BLaER1 treated with 17β-estradiol and CSF1 and Interleukin-3, amounts not matched to agents 10 nM and 100 nM (cell line): ENCODE results near the gene UBE2I.
"Not testable (repeated sequence)": the region's sequence is repeated elsewhere in the genome, so short reads cannot be mapped to it uniquely, and the experiment has no call there.

ENCODE experiments used
- H3K27ac ChIP-seq, 11 experiments: shearing (Covaris generic); formaldehyde crosslinking; 2 replicates each; pipeline ENCODE4 v1.8.1; 2022
- H3K27me3 ChIP-seq, 11 experiments: shearing (Covaris generic); formaldehyde crosslinking; 2 replicates each; pipeline ENCODE4 v1.8.1; 2022
- H3K36me3 ChIP-seq, 11 experiments: shearing (Covaris generic); formaldehyde crosslinking; 2 replicates each; pipeline ENCODE4 v1.8.1; 2022
- H3K4me1 ChIP-seq, 10 experiments: shearing (Covaris generic); formaldehyde crosslinking; 2 replicates each; pipeline ENCODE4 v1.8.1; 2022
- H3K4me2 ChIP-seq, 11 experiments: shearing (Covaris generic); formaldehyde crosslinking; 2 replicates each; pipeline ENCODE4 v1.8.1; 2022
- H3K4me3 ChIP-seq, 10 experiments: shearing (Covaris generic); formaldehyde crosslinking; 2 replicates each; pipeline ENCODE4 v1.8.1; 2022
- H3K9ac ChIP-seq, 11 experiments: shearing (Covaris generic); formaldehyde crosslinking; 2 replicates each; pipeline ENCODE4 v1.8.1; 2022
- H3K9me3 ChIP-seq, 11 experiments: shearing (Covaris generic); formaldehyde crosslinking; replicated peaks in 1 of 11; 2 replicates each; pipeline ENCODE4 v1.8.1; 2022
- H4K20me1 ChIP-seq, 11 experiments: shearing (Covaris generic); formaldehyde crosslinking; 2 replicates each; pipeline ENCODE4 v1.8.1; 2022
- Cebpa-rat ChIP-seq, 11 experiments: shearing (Covaris generic); IDR thresholded peaks; 2 replicates each; pipeline ENCODE4 v1.8.1; 2022

UBE2I gene

DNA sequence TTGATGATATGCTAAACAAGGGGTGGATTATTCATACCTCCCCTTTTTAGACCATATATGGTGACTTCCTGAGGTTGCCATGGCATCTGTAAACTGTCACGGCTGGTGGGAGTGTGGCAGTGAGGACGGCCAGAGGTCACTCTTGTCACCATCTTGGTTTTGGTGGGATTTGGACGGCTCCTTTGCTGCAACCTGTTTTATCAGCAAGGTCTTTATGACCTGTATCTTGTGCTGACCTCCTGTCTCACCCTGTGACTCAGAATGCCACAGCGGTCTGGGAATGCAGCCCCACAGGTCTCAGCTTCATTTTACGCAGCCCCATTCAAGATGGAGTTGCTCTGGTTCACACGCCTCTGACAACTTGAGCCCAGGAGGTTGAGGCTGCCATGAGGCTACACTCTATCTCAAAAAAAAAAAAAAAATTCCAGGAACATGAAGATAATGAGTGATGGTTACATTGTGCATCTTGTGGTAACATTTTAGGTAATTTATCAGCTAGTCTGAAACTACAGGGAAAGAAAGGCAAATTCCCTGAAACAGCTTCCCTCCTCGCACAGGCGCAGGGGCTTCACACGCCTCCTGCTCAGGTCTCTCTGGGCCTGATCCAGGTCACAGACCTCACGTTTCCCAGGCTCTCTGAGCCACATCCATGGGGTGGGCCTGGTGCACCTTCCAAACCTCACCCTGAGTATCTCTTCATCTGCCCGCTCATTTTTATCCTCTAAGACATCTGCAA lies 15.3 kb upstream of the UBE2I start:
- Histone ChIP-seq H3K4me3 (no peak overlapping the region), H3K9ac (peak overlapping the region in 5 of 11 experiments; percentile 6 to 53 (median 33); a peak in 5 of 22 replicates), H4K20me1 (no peaks in the 10 kb centered on the region), H3K27ac (peak overlapping the region in 9 of 11 experiments; percentile 44 to 76 (median 67); a peak in 14 of 22 replicates), H3K9me3 (no peaks in the 10 kb centered on the region), H3K4me2 (peak overlapping the region; percentile 40 to 78 (median 68); a peak in 21 of 22 replicates), H3K4me1 (peaks cover 53 to 88% (median 78%) of the 10 kb centered on the region in 10 experiments), H3K36me3 (no peaks in the 10 kb centered on the region), H3K27me3 (peaks cover 0 to 12% (median under 1%) of the 10 kb centered on the region in 11 experiments; a peak in 6 of 22 replicates)
- TF ChIP-seq Cebpa-rat (IDR thresholded peaks at IDR 0.05), result no peak

DNA sequence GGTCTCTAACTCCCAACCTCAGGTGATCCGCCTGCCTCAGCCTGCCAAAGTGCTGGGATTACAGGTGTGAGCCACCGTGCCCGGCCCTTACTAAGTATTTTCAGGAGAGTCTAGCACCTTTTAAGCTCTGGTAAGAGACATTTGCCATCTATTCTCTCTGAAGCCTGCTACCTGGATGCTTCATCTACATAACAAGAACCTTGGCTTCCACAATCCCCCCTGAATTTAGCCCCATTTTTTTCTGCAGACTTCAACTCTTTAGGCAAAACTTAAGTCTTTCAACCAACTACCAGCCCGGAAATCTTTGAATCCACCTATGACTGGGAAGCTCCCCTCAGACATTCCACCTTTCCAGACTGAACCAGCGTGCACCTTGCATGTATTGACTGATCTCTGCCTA lies 14.0 kb upstream of the UBE2I start:
- TF ChIP-seq Cebpa-rat (IDR thresholded peaks at IDR 0.05), result no peak
- Histone ChIP-seq H3K4me3 (no peak overlapping the region), H3K4me1 (peaks cover 42 to 77% (median 67%) of the 10 kb centered on the region in 10 experiments), H3K9me3 (no peaks in the 10 kb centered on the region), H3K27ac (no peak overlapping the region), H3K27me3 (peaks cover 0 to 1% (median 0%) of the 10 kb centered on the region in 11 experiments; a peak in 2 of 22 replicates), H3K9ac (no peak overlapping the region), H3K4me2 (peak overlapping the region in 6 of 11 experiments; percentile 10 to 78 (median 64); a peak in 4 of 22 replicates), H3K36me3 (no peaks in the 10 kb centered on the region), H4K20me1 (no peaks in the 10 kb centered on the region)

DNA sequence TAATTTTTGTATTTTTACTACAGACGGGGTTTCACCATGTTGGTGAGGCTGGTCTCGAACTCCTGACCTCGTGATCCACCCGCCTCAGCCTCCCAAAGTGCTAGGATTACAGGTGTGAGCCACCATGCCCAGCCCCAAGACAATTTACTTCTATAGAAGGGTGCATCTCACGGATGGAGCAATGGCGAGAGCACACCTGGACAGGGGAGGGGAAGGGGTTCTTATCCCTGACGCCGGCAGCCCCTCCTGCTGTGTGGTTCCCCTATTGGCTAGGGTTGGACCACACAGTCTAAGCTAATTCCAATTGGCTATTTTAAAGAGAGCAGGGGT lies 12.8 kb upstream of the UBE2I start:
- not testable (repeated sequence) for H3K4me3 ChIP-seq, H3K9me3 ChIP-seq, H3K9ac ChIP-seq, H3K36me3 ChIP-seq, H3K27me3 ChIP-seq, H4K20me1 ChIP-seq
- Histone ChIP-seq H3K4me1 (peaks cover 32 to 77% (median 67%) of the 10 kb centered on the region in 10 experiments), H3K27ac (peak overlapping the region in 7 of 11 experiments; percentile 17 to 59 (median 27); a peak in 9 of 22 replicates), H3K4me2 (peak overlapping the region; percentile 6 to 82 (median 45); a peak in 21 of 22 replicates)

DNA sequence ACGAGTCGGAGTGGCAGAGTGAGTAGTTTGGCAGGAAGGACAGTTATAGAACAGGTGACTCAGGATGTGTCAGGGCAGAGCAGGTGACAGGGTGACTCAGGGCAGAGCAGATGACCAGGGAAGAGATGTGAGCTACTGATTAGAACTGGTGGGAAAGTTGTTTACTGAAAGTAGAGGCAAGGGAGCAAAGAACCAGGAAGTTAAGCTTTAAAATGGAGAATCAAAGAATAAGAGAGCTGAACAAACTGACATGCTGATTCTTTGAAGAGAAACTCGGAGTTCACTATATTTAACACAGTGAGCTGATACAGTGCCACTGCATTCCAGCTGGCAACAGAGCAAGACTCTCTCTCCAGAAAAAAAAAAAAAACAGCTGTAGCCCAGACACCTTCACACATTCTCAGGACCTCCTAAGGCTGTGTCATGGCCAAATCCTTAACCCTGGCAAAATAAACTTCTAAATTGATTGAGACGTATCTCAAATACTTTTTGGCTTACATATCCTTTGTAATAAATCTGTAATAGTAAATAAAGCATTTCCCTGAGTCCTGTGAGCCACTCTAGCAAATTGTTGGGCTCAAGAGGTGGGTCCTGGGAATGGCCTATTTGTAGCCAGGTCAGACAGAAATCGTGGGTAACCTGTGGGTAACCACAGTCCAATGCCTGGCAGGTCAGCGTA lies 12.3 kb upstream of the UBE2I start:
- Histone ChIP-seq H3K9ac (no peak overlapping the region), H3K9me3 (no peaks in the 10 kb centered on the region), H4K20me1 (no peaks in the 10 kb centered on the region), H3K4me3 (no peak overlapping the region), H3K36me3 (no peaks in the 10 kb centered on the region), H3K27me3 (no peaks in the 10 kb centered on the region), H3K4me1 (peaks cover 32 to 76% (median 66%) of the 10 kb centered on the region in 10 experiments), H3K4me2 (peak overlapping the region; percentile 6 to 82 (median 45); a peak in 21 of 22 replicates), H3K27ac (peak overlapping the region in 8 of 11 experiments; percentile 17 to 59 (median 28); a peak in 10 of 22 replicates)
- no peak for TF ChIP-seq Cebpa-rat (IDR thresholded peaks at IDR 0.05)

DNA sequence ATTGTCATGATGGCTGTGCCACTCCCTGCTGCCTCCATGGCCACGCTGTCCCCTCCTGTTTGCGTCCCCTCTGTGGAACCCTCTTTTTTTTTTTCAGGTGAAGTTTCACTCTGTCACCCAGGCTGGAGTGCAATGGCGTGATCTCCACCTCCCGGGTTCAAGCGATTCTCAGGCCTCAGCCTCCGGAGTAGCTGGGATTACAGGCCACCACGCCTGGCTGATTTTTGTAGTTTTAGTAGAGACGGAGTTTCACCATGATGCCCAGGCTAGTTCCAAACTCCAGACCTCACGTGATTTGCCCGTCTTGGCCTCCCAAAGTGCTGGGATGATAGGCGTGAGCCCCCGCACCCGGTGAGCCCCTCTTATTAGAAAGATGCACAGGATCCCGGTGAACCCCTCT lies 11.0 kb upstream of the UBE2I start:
- Histone ChIP-seq H3K36me3 (no peaks in the 10 kb centered on the region), H3K27me3 (no peaks in the 10 kb centered on the region), H3K4me2 (0 out of 22 replicates have a peak overlapping the region, but pooled peaks of 1 of the 11 experiments have one; percentile 59), H3K9me3 (no peaks in the 10 kb centered on the region), H4K20me1 (no peaks in the 10 kb centered on the region), H3K4me1 (peaks cover 27 to 80% (median 69%) of the 10 kb centered on the region in 10 experiments), H3K9ac (no peak overlapping the region), H3K27ac (no peak overlapping the region), H3K4me3 (no peak overlapping the region)
- no peak for TF ChIP-seq Cebpa-rat (IDR thresholded peaks at IDR 0.05)

DNA sequence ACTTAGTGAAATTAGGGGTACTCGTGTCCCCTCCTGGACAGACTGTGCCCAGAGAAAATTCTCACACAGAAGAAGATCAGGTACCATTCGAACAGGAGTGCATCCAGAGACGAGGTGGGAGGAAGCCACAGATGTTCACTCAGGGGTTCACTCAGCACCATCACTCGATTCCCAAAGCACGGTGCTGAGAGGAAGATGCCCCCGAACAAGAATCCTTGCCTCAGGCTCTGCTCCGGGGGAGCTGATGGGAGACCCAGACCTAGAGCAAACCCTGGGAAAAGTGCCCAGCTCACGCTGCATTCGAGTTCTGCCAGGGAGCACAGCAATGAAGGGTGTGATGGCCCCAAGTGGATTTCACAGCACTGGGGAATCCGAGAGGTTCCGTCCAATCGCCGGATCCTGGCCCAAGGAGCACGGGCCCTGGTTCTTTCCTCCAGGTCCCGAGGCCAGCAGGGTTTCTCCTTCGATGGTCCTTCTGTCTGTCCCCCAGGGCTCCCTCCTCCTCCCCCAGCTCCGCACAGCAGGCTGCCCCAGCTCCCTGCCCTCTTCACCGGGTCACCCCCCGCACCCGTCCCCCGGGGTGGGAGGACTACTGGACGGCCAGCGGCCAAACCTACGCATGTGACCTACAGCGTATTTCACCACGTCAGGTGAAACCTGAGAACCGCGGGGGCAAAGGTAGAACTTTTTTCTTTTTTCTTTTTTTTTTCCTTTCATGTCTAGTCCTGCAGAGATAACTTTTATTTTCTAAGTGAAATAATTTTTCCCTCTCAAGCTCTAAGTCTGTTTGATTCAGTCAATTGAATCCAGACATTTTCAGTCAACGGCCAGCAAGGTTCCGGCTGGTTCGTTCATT lies 10.2 kb upstream of the UBE2I start:
- Histone ChIP-seq H3K36me3 (no peaks in the 10 kb centered on the region), H3K4me1 (peaks cover 28 to 80% (median 69%) of the 10 kb centered on the region in 10 experiments), H3K4me3 (no peak overlapping the region), H3K27me3 (no peaks in the 10 kb centered on the region), H3K9ac (no peak overlapping the region), H4K20me1 (no peaks in the 10 kb centered on the region), H3K27ac (no peak overlapping the region), H3K4me2 (no peak overlapping the region), H3K9me3 (no peaks in the 10 kb centered on the region)
- no peak for TF ChIP-seq Cebpa-rat (IDR thresholded peaks at IDR 0.05)

DNA sequence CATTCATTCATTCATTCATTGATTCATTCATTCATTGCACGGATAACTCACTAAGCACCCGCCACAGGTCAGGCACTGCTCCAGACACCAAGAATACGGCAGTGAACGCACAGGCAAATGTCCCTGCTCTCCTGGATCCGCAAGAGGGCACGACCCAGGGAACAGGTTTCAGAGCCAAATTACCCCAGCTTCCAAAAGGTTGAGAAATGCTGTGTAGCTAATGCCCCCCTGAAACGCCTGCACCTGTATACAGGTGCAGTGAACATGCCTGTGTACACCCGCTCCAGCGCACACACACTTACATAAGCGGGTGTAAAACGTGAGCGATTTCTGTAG lies 9.6 kb upstream of the UBE2I start:
- Histone ChIP-seq H4K20me1 (no peaks in the 10 kb centered on the region), H3K4me3 (no peak overlapping the region), H3K36me3 (no peaks in the 10 kb centered on the region), H3K9ac (no peak overlapping the region), H3K9me3 (no peaks in the 10 kb centered on the region), H3K27me3 (no peaks in the 10 kb centered on the region), H3K4me2 (0 out of 22 replicates have a peak overlapping the region, but pooled peaks of 1 of the 11 experiments have one; percentile 96), H3K27ac (no peak overlapping the region), H3K4me1 (peaks cover 34 to 79% (median 69%) of the 10 kb centered on the region in 10 experiments)
- no peak for TF ChIP-seq Cebpa-rat (IDR thresholded peaks at IDR 0.05)

DNA sequence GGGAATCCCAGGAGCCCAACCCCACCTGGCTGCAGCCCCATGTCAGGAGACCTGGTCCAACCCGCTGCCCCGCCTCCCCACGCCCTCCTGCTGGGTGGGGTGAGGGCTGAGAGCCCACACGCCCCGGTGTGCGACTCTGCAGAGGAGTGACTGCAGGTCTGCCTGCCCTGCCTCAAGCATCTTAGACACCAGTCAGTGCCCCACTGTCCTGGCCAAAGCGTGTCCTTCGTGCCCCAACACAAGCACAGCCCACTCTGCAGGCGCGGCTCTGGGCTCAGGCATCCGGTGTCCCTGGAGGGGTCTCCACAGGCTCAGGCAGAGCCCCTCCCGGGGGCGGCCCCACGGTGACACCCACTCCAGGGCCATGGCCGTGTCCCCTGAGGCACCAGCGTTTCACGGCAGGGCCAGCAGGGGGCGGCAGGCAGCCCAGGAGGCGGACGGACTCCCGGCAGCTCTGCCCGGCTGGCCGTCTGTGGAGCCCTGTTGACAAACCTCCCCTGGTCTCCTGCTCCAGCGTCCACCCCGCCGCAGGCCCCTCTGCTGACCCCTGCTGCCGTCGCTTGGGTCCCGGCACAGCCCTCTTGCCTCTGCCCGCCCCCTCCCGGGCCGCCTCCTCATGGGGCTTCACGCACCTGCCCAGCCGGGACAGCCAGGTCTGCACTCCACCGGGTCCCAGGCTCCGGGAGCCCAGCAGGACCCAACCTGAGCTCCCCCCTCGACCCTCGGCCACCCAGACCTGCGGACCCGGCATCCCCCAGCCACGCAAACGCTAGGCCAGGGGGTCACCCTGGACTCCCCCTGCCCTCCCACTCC lies 8.6 kb upstream of the UBE2I start:
- peak overlapping the region in 6 of 11 experiments; percentile 19 to 43 (median 32); a peak in 5 of 22 replicates for H3K27ac ChIP-seq
- no peak overlapping the region for H3K4me3 ChIP-seq
- no peak for TF ChIP-seq Cebpa-rat (IDR thresholded peaks at IDR 0.05)
- H3K9me3 ChIP-seq, result no peaks in the 10 kb centered on the region
- H3K4me1 ChIP-seq, result peaks cover 43 to 79% (median 75%) of the 10 kb centered on the region in 10 experiments
- H3K9ac ChIP-seq, result peak overlapping the region in 7 of 11 experiments; percentile 7 to 33 (median 19); a peak in 7 of 22 replicates
- H3K27me3 ChIP-seq, result no peaks in the 10 kb centered on the region
- H3K36me3 ChIP-seq, result no peaks in the 10 kb centered on the region
- peak overlapping the region; percentile 27 to 96 (median 66) for H3K4me2 ChIP-seq
- H4K20me1 ChIP-seq, result no peaks in the 10 kb centered on the region
